Measurements from ENCODE around the gene NADSYN1.

GRCh38 chr11:71525938-71526495 is 73.0 kb downstream of the NADSYN1 start:
- TF ChIP-seq CTCF (IDR thresholded peaks at IDR 0.05) (no peak), POLR2A (IDR thresholded peaks at IDR 0.05) (no peak)
